Activated CD4-positive, alpha-beta T cell treated with anti-CD3 and anti-CD28 coated beads, Interleukin-2, amount 50 U/mL, for 48 hours (primary cell): ENCODE measurements around the gene CCT3.

Experiments used
- DNase-seq, 2 experiments: peaks; one replicate each; pipeline ENCODE4 v3.0.0-alpha.2; 2020

Gene CCT3

DNA sequence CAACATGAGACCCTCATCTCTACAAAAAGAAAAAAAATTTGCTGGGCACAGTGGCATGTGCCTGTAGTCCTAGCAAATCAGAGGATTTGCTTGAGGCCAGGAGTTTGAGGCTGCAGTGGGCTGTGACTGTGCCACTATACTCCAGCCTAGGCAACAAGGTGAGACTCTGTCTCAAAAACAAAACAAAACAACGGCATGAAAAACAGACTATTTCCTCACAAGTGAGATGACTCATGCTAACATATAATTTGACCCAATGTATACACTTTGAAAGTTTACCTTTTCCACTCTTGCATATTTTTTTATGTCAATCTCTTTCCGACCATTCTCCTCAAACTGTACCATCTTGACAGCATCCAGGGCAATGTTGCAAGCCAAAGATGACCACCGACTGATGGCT, 17.5 kb downstream of the CCT3 start:
- DNase-seq: no peak

DNA sequence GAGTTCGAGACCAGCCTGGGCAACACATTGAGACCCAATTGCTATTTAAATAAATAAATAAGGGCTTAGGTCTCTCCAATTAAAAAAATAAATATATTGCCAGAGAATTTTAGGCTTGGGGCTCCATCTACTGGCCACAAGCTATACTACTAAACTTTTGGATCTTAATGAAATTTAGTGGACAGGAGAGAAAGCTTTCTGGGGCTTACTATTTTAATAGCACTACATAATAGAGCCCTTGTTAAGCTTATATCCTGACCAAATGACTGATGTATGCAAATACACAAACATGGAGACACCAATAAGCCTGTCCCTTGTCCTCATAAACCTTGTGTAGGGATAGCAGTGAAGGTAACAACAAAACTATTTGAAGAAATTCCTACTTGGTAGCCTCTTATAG, 18.4 kb downstream of the CCT3 start:
- DNase-seq: peak in 1 of 2 experiments; percentile 12

DNA sequence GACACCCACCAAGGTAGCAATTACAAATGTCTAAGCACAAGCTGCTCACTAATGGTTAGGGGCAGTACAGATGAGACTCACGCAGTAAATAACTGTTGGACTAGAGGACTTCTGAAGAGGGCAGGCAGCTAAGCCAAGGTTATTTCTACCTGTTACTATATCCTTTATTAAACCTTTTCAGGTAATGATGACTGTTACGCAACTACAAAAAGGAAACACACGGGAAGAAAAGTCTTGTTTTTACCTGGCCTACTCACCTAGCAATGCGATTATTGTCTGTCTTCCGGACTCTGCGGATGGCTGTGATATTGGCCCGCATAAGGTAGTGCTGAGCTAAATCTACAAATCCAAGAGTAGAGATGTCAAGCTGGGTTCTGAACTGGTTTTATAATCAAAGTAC, 21.2 kb downstream of the CCT3 start:
- no peak for DNase-seq

DNA sequence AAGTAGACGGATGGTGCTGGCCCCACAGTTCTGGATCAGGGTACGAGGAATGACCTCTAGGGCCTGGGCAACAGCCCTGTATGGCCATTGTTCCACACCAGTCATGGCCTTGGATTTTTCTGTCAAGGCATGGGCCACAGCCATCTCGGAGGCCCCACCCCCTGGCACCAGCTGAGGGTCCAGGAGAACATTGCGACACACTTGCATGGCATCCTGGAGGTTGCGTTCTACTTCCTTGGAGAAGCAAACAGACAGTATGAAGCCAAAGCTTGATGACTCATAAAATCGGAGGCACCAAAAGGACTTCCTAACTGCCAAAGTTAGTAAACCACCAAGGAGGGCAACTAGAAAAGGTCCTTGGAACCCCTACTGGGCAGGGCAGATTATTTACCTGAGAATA, 27.1 kb downstream of the CCT3 start:
- no peak for DNase-seq

DNA sequence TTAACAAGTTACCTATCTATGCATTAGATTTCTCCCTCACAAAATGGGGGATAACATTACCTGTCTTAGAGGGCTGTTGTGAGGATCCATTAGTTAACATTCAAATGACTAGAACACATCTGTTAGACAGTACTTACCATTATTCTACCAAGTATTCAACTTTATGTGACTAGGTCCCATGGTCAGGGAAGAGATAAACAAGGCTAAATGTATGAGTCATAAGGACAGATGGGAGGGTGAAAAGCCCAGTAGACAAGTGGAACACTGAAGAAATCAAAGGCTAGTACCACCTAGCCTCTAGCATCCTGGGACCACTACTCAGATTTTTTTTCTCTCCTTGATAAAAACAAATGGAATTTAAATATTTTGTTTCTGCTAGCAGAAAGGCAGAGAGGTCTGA, 30.0 kb downstream of the CCT3 start:
- no peak for DNase-seq

DNA sequence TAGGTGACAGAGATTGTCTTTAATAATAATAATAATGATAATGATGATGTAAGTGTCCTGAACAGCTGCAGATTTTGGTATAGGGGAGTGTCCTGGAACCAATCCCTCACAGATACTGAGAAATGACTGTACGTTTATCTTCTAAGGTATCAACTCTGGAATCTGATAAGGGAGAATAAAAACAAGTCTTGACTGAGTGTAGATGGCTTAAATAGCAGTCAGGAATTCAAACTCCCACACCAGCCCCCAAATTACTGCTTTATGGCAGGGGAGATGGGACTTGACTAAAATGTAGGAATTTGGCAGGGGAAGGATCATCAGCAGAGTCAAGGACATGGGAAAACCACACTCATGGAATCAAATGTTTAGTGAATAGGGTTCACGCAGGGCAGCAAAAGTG, 32.9 kb downstream of the CCT3 start:
- DNase-seq: no peak

DNA sequence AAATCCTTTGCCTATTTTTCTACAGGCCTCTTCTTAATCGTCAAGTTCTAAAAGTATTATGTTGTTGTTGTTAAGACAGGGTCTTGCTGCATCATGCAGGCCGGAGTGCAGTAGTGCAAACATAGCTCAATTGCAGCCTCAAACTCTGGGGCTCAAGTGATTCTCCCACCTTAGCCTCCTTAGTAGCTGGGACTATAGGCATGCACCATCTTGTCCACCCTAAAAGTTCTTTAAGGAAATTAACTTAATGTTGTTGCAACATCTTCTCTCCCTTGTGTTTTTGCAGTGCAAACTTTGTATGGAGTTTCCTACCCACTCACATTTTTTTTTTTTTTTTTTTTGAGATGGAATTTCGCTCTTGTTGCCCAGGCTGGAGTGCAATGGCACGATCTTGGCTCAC, 34.9 kb downstream of the CCT3 start:
- no peak for DNase-seq

DNA sequence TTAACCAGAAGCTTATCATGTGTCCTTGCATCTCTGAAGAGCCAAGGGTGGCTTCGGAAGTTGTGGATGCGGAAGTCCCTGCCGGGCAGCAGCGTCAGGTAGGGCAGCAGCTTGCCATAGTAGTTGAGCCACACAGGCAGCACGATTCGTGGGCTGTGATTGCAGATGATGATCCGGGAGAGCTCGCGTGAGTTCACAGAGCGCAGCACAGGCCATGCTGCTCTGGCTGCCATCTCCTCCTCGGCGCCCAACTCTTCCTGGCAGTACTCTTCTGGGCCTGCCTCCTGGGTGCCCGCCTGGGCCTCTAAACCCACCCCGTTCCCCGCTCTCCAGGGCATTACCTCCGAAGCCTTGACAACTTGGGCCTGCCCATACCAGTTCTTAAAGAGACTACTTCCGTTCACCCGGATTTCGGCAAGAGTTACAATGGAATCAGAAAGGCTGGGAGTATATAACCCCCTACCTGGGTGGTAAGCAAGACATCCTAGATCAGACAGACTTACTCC, 39.2 kb downstream of the CCT3 start, which contains the start of gene VHLL:
Gene VHLL, minus strand, starts transcription at position 456 of the 506 bp plus-strand sequence. Its CDS starts 118 bp downstream, at position 338.
- no peak for DNase-seq

DNA sequence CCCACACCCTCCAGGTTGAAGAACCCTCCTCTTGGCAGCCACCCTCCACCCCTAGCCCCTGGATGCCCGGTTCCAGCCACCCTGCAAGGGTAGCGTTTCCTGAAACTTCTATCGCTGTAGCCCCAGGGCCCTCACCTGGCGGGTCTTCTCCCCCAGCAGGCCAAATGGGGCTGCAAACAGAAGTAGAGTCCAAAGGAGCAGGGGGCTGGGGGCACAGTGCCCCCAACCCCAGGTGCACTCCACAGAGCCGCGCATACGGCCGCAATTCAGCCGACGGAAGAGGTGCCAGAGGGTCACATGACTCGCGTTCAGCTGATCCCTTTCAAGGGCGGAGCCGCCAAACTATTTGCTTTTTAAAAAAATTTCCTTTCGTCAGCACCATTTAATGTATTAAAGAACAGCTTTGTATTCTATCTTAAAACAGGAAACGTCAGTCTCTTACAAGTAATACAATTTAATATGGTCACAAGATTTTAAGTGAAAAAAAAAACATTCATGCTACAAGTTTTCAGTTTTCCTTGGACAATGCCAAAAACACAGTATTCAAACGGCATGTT, 42.6 kb downstream of the CCT3 start, which contains the start of gene GLMP:
Gene GLMP, minus strand, starts transcription at position 289 of the 557 bp plus-strand sequence. Its CDS starts 34 bp downstream, at position 255.
- peak; percentile 53 to 64 for DNase-seq

DNA sequence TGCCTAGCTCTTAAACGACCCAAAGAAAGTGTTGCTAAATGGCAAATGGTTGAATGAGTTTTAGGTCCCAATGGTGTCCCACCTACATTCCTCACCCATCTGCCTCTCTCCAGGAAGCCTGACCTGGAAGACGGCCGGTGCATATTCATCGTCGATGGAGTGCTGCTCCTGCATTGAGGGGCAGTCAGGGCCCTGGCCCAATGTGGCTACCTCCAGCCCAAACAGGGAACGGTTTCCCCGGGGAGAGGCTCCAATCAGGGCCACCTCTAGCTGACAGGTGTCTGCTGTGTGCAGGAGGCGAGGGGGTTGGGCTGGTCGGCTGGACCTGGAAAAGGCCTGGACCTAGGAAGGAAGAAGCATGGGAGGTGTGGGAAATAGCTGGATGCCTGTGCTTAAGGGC, 44.2 kb downstream of the CCT3 start:
- DNase-seq: no peak

DNA sequence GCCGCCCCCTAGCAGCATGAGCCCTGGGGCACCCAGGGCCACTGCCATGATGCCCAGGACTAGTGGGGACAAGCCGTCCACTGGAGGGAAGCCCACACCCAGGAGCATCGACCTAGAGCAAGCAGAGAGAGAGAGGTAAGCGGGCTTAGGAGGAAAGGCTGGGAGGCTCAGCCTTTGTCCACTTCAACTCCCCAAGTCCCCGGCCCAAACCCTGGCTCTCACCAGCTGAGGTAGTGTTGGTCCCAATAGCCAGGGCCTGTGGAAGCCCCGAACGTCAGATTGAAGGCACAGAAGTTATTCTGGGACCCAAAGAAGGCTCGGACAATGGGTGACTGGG, 45.0 kb downstream of the CCT3 start:
- no peak for DNase-seq

DNA sequence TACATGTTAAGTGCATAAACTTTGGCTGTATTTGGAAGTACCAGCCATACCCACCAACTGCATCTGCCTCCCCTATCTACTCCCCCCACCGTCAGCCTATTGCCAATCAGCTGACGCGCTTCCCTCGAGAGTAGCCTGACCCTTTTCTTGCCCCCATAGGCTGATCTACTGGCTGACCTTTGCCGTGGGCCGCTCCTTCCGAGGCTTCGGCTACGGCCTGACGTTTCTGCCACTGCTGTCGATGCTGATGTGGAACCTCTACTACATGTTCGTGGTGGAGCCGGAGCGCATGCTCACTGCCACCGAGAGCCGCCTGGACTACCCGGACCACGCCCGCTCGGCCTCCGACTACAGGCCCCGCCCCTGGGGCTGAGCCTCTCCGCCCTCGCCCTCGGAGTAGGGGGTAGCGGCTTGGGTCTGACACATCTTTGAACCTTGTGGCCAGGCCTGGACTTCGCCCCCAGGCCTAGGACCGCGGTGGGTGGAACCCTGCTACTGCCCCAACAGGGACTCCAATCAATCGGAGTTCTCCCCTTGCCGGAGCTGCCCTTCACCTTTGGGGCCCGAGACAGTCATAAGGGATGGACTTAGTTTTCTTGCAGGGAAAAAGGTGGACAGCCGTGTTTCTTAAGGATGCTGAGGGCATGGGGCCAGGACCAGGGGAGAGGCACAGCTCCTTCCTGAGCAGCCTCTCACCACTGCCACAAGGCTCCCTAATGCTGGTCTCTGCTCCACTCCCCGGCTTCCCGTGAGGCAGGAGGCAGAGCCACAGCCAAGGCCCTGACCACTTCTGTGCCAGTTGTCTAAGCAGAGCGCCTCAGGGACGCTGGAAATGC, 46.6 kb downstream of the CCT3 start:
- DNase-seq: no peak

DNA sequence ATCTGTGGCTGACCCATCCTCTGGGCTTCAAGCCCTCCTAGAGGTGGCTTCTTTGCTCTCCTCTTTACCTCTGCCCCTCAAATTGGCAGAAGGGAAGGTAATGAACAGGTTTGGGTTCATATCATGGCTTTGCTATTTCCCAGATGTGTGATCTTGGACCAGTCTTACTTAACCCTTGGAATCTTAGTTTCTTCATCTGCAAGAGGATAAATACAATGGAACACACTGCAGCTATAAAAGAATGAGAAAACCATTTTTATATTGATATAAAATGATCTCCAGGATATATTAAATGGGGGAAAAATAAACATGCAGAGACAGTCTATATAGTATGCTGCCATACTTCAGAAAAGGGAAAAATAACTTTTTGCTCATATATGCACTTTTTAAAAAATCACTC, 48.2 kb downstream of the CCT3 start:
- no peak for DNase-seq

DNA sequence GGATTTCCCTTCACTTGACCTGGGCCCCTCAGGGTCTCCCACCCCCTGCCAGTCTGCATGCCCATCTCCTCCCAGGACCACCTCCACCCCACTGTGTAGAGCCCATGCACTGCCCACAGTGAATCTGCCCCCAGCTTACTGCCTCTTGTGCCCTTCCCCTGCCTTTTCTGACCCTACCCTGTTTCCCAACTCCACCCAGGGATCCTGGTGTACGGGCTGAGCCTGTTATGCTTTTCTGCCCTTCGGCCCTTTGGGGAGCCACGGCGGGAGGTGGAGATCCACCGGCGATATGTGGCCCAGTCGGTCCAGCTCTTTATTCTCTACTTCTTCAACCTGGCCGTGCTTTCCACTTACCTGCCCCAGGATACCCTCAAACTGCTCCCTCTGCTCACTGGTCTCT, 52.0 kb downstream of the CCT3 start:
- no peak for DNase-seq

DNA sequence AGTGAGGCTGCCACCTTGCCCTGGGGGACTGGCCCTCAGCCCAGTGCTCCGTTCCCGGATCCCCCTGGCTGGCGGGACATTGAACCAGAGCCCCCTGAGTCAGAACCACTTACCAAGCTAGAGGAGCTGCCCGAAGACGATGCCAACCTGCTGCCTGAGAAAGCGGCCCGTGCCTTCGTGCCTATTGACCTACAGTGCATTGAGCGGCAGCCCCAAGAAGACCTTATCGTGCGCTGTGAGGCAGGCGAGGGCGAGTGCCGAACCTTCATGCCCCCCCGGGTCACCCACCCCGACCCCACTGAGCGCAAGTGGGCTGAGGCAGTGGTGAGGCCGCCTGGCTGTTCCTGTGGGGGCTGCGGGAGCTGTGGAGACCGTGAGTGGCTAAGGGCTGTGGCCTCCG, 52.7 kb downstream of the CCT3 start:
- DNase-seq: no peak

DNA sequence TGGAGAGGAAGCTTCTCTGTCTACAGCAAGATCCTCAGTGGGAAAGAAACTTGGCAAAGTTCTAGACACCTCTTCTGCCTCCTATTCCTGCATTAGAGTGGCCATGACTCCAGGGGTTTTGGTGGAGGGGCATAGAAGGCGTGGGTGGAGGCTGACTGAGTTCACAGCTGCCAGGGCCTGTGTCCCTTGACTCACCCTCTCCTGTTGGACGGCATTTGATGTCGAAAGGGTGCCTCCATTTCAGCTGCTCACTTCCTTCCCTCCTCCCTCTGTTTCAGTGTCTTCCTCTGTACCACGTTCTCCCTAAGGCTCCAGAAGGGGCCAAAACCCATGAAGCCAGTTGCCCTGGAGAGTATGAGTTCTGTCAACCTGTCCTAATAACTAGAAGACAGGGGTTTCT, 53.3 kb downstream of the CCT3 start:
- DNase-seq: no peak

DNA sequence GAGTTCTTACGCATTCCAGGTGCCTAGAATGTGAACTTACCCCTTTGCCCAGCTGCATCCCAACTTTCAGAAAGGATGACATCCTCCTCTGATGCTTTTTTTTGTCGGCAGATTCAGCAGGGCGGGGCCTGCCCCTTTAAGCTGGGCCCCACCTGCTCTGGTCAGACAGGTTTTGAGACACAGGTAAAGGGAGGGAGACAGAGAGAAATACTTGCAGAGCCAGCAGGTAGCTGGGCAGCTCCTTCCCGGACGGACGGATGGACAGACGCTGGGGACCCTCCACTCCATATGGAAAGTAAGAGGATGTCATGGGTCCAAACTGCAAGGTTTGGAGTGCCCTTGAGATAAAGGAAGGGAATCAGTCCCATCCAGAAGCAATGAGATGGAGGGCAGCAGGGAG, 54.0 kb downstream of the CCT3 start, which contains the start of gene TMEM79:
Gene TMEM79, plus strand, starts transcription at position 214 of the 400 bp plus-strand sequence. CDS start 902 bp downstream, outside the sequence.
- no peak for DNase-seq

DNA sequence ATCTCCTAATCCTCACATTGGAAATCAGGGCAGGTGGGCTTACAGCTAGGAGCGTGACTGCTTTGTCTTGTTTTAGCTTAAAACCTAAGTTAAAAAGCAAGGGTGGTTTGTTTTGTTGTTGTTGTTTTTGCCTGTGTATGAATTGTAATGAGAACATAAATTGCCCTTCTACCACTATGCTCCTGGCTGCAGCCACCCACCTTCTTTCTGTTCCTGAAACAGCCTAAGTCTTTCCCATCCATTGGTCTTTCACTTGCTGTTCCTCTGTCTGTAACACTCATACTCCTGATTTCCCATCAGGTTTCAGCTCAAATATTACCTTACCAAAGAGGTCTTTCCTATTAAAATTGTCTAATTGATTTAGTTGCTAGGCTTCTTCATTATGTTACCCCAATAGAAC, 54.6 kb downstream of the CCT3 start:
- DNase-seq: no peak

DNA sequence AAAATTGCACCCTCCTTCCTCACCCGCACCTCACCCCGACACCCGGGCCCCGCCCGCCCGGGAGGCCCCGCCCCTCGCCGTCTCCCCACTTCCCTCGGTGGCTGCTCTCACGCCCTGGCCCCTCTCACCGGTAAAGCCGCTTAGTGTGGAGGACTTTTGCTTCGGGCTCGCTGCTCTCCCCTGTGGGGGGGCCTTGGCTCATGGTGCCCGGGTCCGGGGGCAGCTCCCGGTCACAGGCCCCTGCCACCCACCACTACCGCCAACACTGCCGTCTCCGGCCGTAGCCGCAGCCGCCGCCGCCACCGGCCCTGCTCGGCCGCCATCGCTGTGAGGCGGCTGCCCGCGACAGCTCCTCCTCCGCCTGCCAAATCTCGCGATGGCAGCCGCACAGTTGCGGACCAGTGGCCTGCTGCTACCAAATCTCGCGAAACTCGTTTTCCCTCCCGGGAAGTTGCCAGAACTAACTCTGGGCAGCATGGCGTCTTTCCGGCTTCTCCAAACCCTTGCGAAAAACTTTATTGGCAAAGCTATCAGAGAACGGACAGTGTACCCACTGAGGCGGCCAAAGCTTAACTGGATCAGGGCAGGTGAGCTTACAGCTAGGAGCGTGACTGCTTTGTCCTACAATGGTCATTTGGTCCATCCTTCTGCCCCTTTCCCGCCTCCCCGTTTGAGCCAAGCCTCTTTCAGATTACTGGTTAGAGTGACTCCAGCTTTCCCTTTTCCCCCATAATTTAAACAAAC, 55.4 kb downstream of the CCT3 start, which contains the start of gene SMG5:
Gene SMG5, minus strand, starts transcription at position 347 of the 744 bp plus-strand sequence. Its CDS starts 145 bp downstream, at position 202.
- DNase-seq: peak; percentile 93 to 96

DNA sequence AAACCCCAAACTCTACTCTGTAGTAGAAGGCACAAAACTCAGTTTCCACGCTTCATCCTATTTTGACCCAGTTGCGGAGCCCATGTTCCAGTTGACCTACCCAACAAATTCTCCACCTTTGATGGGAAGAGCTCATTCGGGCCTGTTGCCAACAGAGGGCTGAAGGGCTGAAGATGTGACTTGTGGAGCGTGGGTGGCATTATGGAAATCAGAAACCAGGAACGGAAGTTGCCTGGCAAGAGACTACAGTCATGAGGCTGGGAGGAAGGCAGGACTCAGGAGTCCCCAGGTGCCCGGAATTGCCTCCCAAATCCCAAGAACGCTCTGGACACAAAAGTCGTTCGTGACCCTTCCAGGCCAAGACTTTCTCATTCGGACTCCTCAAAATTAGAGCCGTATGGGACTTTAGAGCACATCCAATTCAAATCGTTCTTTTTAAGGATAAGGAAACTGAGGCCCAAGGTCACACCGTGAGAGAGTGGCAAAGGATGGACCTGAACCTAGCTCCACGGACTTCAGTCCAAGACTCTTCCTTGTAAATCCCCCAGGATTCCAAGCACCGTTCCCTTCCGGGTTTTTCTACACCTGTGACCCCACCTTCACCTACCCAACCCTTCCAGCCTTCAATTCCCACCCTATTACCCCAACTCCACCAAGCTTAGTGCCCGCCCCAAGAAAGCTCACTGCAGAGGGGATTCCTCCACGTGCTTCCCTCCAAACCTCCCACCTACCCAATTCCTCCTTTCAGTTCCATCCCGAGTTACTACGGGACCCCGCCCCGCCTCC, 56.2 kb downstream of the CCT3 start:
- DNase-seq: peak; percentile 43 to 59

DNA sequence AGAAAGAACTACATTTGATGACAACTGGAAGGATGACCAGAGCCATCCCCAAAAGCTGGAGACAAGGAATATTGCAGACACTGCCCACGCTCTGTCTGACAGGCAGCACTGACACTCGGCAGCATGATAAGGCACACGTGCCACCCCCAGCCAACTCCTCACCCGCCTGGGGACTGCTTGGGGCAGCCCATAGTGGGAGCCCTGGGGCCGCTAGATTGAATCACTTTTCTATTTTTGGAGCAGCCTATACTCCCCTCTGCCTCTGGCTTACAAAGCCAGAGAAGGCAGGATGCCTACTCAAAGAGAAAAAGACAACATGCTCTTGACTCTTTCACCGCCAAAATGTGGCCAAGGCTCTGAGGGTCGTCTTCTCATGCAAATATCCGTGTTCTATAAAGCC, 56.8 kb downstream of the CCT3 start:
- peak; percentile 58 to 70 for DNase-seq

DNA sequence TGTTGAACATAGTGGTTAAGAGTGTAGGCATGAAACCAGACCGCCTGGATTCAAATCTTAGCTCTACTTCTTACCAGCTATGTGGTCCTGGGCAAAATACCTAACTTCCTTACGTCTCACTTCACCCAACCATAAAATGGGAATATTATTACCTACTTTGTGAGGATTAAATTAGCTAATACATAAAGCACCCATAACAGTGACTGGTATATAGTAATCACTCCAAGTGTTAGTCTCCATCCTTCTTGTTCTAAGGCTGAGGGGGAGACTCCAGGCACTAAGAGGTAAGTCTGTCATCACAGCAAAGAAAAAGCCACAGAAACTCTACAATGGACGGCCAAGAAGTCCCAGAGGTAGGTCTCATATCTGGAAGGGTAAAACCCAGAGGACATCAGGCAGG, 58.3 kb downstream of the CCT3 start:
- no peak for DNase-seq

DNA sequence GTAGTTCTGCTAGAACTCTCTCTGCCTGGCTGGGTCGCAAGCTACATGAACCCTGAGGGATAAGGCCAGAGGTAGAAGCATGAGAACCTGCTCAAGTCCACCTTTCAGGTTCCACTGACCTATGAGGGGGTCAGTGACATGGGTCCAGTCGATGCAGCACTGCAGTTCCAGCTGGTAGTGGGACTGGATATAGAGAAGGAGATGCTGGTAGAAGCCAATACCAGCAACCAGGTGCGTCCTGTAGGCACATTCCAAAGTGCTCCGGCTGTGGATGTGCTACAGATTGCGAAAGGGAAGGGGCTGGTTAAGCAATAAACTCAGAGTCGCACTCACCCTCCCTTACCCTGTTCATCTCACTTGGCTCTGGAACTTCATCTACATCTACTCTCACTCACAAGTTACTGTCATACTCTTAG, 61.1 kb downstream of the CCT3 start:
- DNase-seq: no peak
